Adrenal gland (tissue), 5 donors: ENCODE results near the gene RPL35.

Experiments
- POLR2A ChIP-seq, 2 donors: fragments of 450-650 bp; IDR thresholded peaks; one replicate each; pipeline ENCODE4 v1.6.1; 2017; ENCODE audit warnings: antibody characterized with exemption in 2 of 2, mild to moderate bottlenecking in 2 of 2, moderate library complexity in 1 of 2
- TF ChIP-seq, protein P1 (sequence below), 6 experiments: fragments of 450-650 bp in 4 of 6; fragments of 200-600 bp in 2 of 6; sonication (generic) in 1 of 6; IDR thresholded peaks; 1 replicate in 5 of 6; 2 replicates in 1 of 6; pipeline versions ENCODE4 v1.5.1 to v1.8.0; 2016 to 2021; ENCODE audit warnings: antibody characterized with exemption in 6 of 6, mild to moderate bottlenecking in 2 of 6, moderate library complexity in 1 of 6
- donor health status: DM: no; HTN: no; CAD: no.

DNA sequence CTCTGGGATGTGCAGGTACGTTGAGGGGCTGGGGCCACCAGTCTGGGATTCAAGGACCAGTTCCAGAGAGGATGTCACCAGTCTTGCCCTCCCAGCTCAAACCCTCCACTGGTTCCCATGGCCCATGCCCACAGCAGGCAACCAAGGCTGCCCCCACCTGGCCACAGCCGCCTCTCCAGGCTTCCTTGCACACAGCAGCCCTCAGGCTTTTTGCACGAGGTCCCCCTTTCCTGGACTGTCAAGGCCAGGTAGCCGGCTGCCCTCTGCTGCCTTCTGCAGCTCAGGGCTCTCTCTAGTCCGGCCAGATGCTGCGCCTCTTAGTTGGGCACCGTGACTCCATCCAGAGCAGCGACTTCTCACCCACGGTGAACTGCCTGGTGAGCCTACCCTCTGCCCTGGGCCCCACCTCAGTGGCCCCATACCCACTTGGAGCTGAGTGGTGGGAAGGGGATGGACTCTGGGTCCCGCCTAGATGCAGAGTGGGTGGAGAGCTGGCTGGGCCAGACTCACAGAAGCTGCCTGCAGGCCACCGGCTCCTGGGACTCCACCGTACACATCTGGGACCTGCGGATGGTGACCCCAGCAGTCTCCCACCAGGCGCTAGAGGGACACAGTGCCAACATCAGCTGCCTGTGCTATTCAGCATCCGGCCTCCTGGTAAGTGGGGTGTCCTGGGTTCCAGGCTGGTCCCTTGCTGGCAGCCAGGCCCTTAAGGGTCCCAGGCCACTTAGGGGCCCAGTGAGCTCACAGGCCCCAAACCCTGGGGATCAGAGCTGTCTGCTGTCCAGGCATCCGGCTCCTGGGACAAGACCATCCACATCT, 5.6 kb downstream of the RPL35 start:
- TF ChIP-seq, protein P1, sequence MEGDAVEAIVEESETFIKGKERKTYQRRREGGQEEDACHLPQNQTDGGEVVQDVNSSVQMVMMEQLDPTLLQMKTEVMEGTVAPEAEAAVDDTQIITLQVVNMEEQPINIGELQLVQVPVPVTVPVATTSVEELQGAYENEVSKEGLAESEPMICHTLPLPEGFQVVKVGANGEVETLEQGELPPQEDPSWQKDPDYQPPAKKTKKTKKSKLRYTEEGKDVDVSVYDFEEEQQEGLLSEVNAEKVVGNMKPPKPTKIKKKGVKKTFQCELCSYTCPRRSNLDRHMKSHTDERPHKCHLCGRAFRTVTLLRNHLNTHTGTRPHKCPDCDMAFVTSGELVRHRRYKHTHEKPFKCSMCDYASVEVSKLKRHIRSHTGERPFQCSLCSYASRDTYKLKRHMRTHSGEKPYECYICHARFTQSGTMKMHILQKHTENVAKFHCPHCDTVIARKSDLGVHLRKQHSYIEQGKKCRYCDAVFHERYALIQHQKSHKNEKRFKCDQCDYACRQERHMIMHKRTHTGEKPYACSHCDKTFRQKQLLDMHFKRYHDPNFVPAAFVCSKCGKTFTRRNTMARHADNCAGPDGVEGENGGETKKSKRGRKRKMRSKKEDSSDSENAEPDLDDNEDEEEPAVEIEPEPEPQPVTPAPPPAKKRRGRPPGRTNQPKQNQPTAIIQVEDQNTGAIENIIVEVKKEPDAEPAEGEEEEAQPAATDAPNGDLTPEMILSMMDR (IDR thresholded peaks at IDR 0.05), result peak in 2 of 6 experiments; percentile 6 to 20
- TF ChIP-seq POLR2A (IDR thresholded peaks at IDR 0.05), result no peak
